HG03066 (cell line): ENCODE results near the gene EPS15.
"Not testable (repeated sequence)": the region's sequence is repeated elsewhere in the genome, so short reads cannot be mapped to it uniquely, and the experiment has no call there.

ENCODE experiments used
- ATAC-seq: cut with Tn5 transposase; IDR thresholded peaks from one replicate; pipeline ENCODE4 v1.9.1; 2021; ENCODE audit warnings: low read depth; ENCODE audit not compliant: unreplicated experiment

The EPS15 gene

GRCh38 chr1:51325011-51325385, 194.1 kb downstream of the EPS15 start:
- ATAC-seq: not testable (repeated sequence)

GRCh38 chr1:51324251-51325010, 194.6 kb downstream of the EPS15 start:
- no peak for ATAC-seq

- ATAC-seq: no peak
Observed at GRCh38 chr1:51323778-51324177, 195.3 kb downstream of the EPS15 start.

- ATAC-seq: no peak
Observed at GRCh38 chr1:51322417-51323101, 196.5 kb downstream of the EPS15 start.

- no peak for ATAC-seq
Observed at GRCh38 chr1:51321924-51322280, 197.2 kb downstream of the EPS15 start.

GRCh38 chr1:51320967-51321923, 197.8 kb downstream of the EPS15 start:
- no peak for ATAC-seq

GRCh38 chr1:51317798-51318197, 201.3 kb downstream of the EPS15 start:
- ATAC-seq: no peak

- no peak for ATAC-seq
Observed at GRCh38 chr1:51316846-51317120, 202.3 kb downstream of the EPS15 start.

- ATAC-seq: no peak
Observed at GRCh38 chr1:51316113-51316845, 202.8 kb downstream of the EPS15 start.

- no peak for ATAC-seq
Observed at GRCh38 chr1:51314974-51315373, 204.1 kb downstream of the EPS15 start.

GRCh38 chr1:51313961-51314777, 204.9 kb downstream of the EPS15 start:
- no peak for ATAC-seq

- no peak for ATAC-seq
Observed at GRCh38 chr1:51313268-51313852, 205.7 kb downstream of the EPS15 start.

GRCh38 chr1:51312718-51313117, 206.3 kb downstream of the EPS15 start:
- no peak for ATAC-seq

- no peak for ATAC-seq
Observed at GRCh38 chr1:51311826-51312225, 207.2 kb downstream of the EPS15 start.

- ATAC-seq: no peak
Observed at GRCh38 chr1:51310871-51311613, 208.0 kb downstream of the EPS15 start.

GRCh38 chr1:51309291-51309690, 209.8 kb downstream of the EPS15 start:
- ATAC-seq: no peak

- no peak for ATAC-seq
Observed at GRCh38 chr1:51308636-51309035, 210.4 kb downstream of the EPS15 start.

- no peak for ATAC-seq
Observed at GRCh38 chr1:51306950-51307349, 212.1 kb downstream of the EPS15 start.

GRCh38 chr1:51305371-51305823, 213.7 kb downstream of the EPS15 start:
- ATAC-seq: no peak
